COR-L47 (cell line): ENCODE data around the gene FSIP1.

Experiments used
- DNase-seq: peaks from one replicate; lab custom pipeline; 2025; lab: John Stamatoyannopoulos, UW

FSIP1 gene

GRCh38 chr15:39582286-39582976, 200.2 kb downstream of the FSIP1 start:
- no peak for DNase-seq

- DNase-seq: no peak
These were observed 200.8 kb downstream of the FSIP1 start for GRCh38 chr15:39581793-39582285.

GRCh38 chr15:39581242-39581792, 201.3 kb downstream of the FSIP1 start:
- DNase-seq: no peak

- DNase-seq: no peak
These were observed 202.0 kb downstream of the FSIP1 start, which contains the start of gene THBS1 for GRCh38 chr15:39580485-39581241. THBS1 (plus strand) TSS chr15:39581079; CDS start chr15:39581858, 779 bp downstream.

- peak; percentile 84 for DNase-seq
These were observed 202.5 kb downstream of the FSIP1 start for GRCh38 chr15:39580117-39580484.

- peak; percentile 26 for DNase-seq
These were observed 203.0 kb downstream of the FSIP1 start for GRCh38 chr15:39579487-39580116.

GRCh38 chr15:39578851-39579486, 203.7 kb downstream of the FSIP1 start:
- DNase-seq: no peak

- DNase-seq: no peak
These were observed 207.5 kb downstream of the FSIP1 start for GRCh38 chr15:39575180-39575579.

- no peak for DNase-seq
These were observed 208.2 kb downstream of the FSIP1 start for GRCh38 chr15:39574427-39574826.

GRCh38 chr15:39573844-39574243, 208.8 kb downstream of the FSIP1 start:
- DNase-seq: no peak

- DNase-seq: no peak
These were observed 209.4 kb downstream of the FSIP1 start for GRCh38 chr15:39573287-39573686.

GRCh38 chr15:39565851-39566250, 216.8 kb downstream of the FSIP1 start:
- no peak for DNase-seq

GRCh38 chr15:39564972-39565665, 217.5 kb downstream of the FSIP1 start:
- DNase-seq: no peak

- no peak for DNase-seq
These were observed 224.2 kb downstream of the FSIP1 start for GRCh38 chr15:39558421-39558820.

GRCh38 chr15:39556461-39556860, 226.2 kb downstream of the FSIP1 start:
- DNase-seq: peak; percentile 34

GRCh38 chr15:39555885-39556284, 226.8 kb downstream of the FSIP1 start:
- DNase-seq: peak; percentile 16

- peak; percentile 53 for DNase-seq
These were observed 227.8 kb downstream of the FSIP1 start for GRCh38 chr15:39554746-39555387.

GRCh38 chr15:39553947-39554693, 228.5 kb downstream of the FSIP1 start:
- DNase-seq: peak; percentile 90

GRCh38 chr15:39552556-39552955, 230.1 kb downstream of the FSIP1 start:
- DNase-seq: no peak

GRCh38 chr15:39551476-39551875, 231.2 kb downstream of the FSIP1 start:
- DNase-seq: no peak
